Tibial nerve (tissue), 3 donors: ENCODE results near the gene ZNF324.
"Not testable (repeated sequence)": the region's sequence is repeated elsewhere in the genome, so short reads cannot be mapped to it uniquely, and the experiment has no call there.

Source experiments
- POLR2A ChIP-seq, 2 donors: fragments of 450-650 bp; IDR thresholded peaks; one replicate each; pipeline ENCODE4 v1.6.1; 2017; ENCODE audit warnings: antibody characterized with exemption in 2 of 2, mild to moderate bottlenecking in 2 of 2, moderate library complexity in 2 of 2
- TF ChIP-seq, protein P1 (sequence below), 5 experiments: fragments of 200-600 bp in 3 of 5; fragments of 450-650 bp in 2 of 5; sonication (generic) in 3 of 5; IDR thresholded peaks; one replicate each; pipeline ENCODE4 v1.5.1; 2016 to 2019; ENCODE audit warnings: antibody characterized with exemption in 5 of 5, mild to moderate bottlenecking in 3 of 5, moderate library complexity in 2 of 5

DNA sequence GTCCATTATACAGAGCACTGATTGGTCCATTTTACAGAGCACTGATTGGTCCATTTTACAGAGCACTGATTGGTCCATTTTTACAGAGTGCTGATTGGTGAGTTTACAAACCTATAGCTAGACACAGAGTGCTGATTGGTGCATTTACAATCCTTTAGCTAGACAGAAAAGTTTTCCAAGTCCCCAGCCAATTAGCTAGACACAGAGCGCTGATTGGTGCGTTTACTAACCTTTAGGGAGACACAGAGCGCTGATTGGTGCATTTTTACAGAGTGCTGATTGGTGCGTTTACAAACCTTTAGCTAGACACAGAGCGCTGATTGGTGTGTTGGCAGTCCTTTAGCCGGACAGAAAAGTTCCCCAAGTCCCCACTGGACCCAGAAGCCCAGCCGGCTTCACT, 23.9 kb upstream of the ZNF324 start:
- not testable (repeated sequence) for TF ChIP-seq POLR2A (IDR thresholded peaks at IDR 0.05)
- TF ChIP-seq, protein P1, sequence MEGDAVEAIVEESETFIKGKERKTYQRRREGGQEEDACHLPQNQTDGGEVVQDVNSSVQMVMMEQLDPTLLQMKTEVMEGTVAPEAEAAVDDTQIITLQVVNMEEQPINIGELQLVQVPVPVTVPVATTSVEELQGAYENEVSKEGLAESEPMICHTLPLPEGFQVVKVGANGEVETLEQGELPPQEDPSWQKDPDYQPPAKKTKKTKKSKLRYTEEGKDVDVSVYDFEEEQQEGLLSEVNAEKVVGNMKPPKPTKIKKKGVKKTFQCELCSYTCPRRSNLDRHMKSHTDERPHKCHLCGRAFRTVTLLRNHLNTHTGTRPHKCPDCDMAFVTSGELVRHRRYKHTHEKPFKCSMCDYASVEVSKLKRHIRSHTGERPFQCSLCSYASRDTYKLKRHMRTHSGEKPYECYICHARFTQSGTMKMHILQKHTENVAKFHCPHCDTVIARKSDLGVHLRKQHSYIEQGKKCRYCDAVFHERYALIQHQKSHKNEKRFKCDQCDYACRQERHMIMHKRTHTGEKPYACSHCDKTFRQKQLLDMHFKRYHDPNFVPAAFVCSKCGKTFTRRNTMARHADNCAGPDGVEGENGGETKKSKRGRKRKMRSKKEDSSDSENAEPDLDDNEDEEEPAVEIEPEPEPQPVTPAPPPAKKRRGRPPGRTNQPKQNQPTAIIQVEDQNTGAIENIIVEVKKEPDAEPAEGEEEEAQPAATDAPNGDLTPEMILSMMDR (IDR thresholded peaks at IDR 0.05) = not testable (repeated sequence)
